Measurements from ENCODE around the gene CCT7. TPM values are rescaled to one million over a fixed set of nuclear protein-coding genes. Genes with fewer than 3 reads are reported as not detected.

The CCT7 gene
- total RNA-seq, 1 donor from 2014 or later, result 359 TPM

DNA sequence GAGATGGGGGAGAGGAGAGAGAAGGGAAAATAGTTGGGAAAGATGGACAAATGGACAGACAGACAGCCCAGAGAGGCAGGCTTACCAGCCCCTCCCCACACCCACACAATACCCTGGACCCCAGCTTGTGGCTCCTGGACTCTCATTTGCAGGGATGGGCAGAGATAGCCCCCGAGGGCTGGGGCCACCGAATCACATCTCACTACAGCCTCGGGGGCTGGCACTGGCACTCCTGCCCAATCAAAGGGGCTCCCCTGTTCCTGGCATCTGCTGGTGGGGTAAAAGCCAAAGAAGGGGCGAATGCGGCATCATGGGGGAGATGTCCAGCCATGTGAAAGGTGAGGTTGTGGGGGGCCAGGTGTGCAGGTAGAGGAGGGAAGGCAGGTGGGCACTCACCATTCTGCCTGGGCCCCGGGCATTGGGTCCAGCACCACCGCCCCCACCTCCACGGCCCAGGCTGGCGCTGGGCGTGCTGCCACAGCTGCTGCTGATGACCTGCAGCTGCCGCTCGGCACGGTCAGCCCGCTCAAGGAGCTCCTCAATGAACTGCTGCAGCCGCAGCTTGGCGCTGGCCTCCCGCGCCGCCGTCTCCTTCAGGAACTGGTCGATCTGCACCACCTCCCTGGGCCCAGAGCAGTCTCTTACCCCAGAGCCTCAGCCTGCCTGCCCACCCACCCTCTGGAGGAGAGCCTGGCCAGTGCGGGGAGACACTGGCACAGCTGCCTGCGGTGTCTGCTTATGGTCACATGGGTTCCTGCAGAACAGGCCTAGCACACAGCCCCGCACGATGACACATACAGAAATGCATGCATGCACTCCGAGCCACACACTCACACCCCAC is 32.2 kb downstream of the CCT7 start:
- no peak for FAIRE-seq
- H3K4me1 Mint-ChIP-seq (ENCODE audit: low read depth, unreplicated experiment), result peaks cover 14% of the 10 kb centered on the region
- no peak overlapping the region for H3K27ac ChIP-seq (ENCODE audit: low read depth, low read length)
- no peak overlapping the region for H2AFZ ChIP-seq (ENCODE audit: low read depth, low read length)
- H3K9me3 Mint-ChIP-seq (ENCODE audit: unreplicated experiment), result peaks cover 4% of the 10 kb centered on the region
- peaks cover 35% of the 10 kb centered on the region for H3K27me3 Mint-ChIP-seq (ENCODE audit: low read depth, unreplicated experiment)
- no peaks in the 10 kb centered on the region for H3K79me2 ChIP-seq (ENCODE audit: insufficient read depth, low read length)
- H3K27me3 ChIP-seq (ENCODE audit: insufficient read depth, low read length), result peaks cover 34% of the 10 kb centered on the region
- H3K4me1 ChIP-seq (ENCODE audit: insufficient read depth, low read length), result peaks cover 5% of the 10 kb centered on the region
- TF ChIP-seq EZH2 (IDR thresholded peaks at IDR 0.05; ENCODE audit: insufficient read depth, low read length), result no peak
- TF ChIP-seq, protein P1, sequence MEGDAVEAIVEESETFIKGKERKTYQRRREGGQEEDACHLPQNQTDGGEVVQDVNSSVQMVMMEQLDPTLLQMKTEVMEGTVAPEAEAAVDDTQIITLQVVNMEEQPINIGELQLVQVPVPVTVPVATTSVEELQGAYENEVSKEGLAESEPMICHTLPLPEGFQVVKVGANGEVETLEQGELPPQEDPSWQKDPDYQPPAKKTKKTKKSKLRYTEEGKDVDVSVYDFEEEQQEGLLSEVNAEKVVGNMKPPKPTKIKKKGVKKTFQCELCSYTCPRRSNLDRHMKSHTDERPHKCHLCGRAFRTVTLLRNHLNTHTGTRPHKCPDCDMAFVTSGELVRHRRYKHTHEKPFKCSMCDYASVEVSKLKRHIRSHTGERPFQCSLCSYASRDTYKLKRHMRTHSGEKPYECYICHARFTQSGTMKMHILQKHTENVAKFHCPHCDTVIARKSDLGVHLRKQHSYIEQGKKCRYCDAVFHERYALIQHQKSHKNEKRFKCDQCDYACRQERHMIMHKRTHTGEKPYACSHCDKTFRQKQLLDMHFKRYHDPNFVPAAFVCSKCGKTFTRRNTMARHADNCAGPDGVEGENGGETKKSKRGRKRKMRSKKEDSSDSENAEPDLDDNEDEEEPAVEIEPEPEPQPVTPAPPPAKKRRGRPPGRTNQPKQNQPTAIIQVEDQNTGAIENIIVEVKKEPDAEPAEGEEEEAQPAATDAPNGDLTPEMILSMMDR (IDR thresholded peaks at IDR 0.05; ENCODE audit: insufficient read depth, low read depth, low read length), result no peak
- no peak overlapping the region for H3K4me3 ChIP-seq (ENCODE audit: insufficient read depth, low read depth, low read length)
- DNase-seq (ENCODE audit: low read depth), result peak; percentile 31
- H3K27ac Mint-ChIP-seq (ENCODE audit: unreplicated experiment), result no peak overlapping the region
- no peak overlapping the region for H3K4me3 Mint-ChIP-seq (ENCODE audit: unreplicated experiment)
- H3K36me3 ChIP-seq (ENCODE audit: insufficient read depth, low read length), result no peaks in the 10 kb centered on the region
- peaks cover 31% of the 10 kb centered on the region for H4K20me1 ChIP-seq (ENCODE audit: insufficient read depth, low read length)
- no peak overlapping the region for H3K9ac ChIP-seq (ENCODE audit: low read length)
- H3K9me3 ChIP-seq (ENCODE audit: insufficient read depth, low read depth, low read length), result no peaks in the 10 kb centered on the region
- peaks cover 16% of the 10 kb centered on the region for H3K36me3 Mint-ChIP-seq (ENCODE audit: low read depth, unreplicated experiment)
- no peak overlapping the region for H3K4me2 ChIP-seq (ENCODE audit: low read length)

DNA sequence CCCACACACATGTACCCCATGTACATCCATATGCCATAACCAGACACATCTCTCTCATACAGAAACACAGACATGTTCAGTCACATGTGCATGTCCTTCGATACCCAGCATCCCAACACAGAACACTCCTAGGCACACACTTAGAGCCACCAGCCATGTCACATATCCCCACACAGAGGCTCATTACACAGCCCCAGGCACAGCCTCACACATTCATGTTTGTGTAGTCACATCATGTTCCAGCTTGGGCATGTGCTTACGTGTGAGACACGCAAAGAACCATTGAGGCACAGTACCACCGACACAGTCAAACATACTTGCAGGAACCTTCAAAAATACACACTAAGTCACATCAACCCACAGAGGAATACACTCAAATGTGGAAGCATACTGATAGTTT is 32.9 kb downstream of the CCT7 start:
- FAIRE-seq (no peak), DNase-seq (ENCODE audit: low read depth) (no peak)
- Histone ChIP-seq H3K4me1 (ENCODE audit: insufficient read depth, low read length) (peaks cover 5% of the 10 kb centered on the region), H3K9ac (ENCODE audit: low read length) (no peak overlapping the region), H3K4me3 (ENCODE audit: insufficient read depth, low read depth, low read length) (no peak overlapping the region), H3K9me3 (ENCODE audit: insufficient read depth, low read depth, low read length) (no peaks in the 10 kb centered on the region), H3K4me2 (ENCODE audit: low read length) (no peak overlapping the region), H2AFZ (ENCODE audit: low read depth, low read length) (no peak overlapping the region), H4K20me1 (ENCODE audit: insufficient read depth, low read length) (peaks cover 33% of the 10 kb centered on the region), H3K27me3 (ENCODE audit: insufficient read depth, low read length) (peaks cover 34% of the 10 kb centered on the region), H3K79me2 (ENCODE audit: insufficient read depth, low read length) (no peaks in the 10 kb centered on the region), H3K36me3 (ENCODE audit: insufficient read depth, low read length) (no peaks in the 10 kb centered on the region), H3K27ac (ENCODE audit: low read depth, low read length) (no peak overlapping the region)
- Mint-ChIP-seq H3K4me1 (ENCODE audit: low read depth, unreplicated experiment) (peaks cover 14% of the 10 kb centered on the region), H3K27ac (ENCODE audit: unreplicated experiment) (no peak overlapping the region), H3K27me3 (ENCODE audit: low read depth, unreplicated experiment) (peaks cover 39% of the 10 kb centered on the region), H3K36me3 (ENCODE audit: low read depth, unreplicated experiment) (peaks cover 16% of the 10 kb centered on the region), H3K9me3 (ENCODE audit: unreplicated experiment) (peaks cover 4% of the 10 kb centered on the region), H3K4me3 (ENCODE audit: unreplicated experiment) (no peak overlapping the region)
- TF ChIP-seq, protein P1 (IDR thresholded peaks at IDR 0.05; ENCODE audit: insufficient read depth, low read depth, low read length), result no peak
- TF ChIP-seq EZH2 (IDR thresholded peaks at IDR 0.05; ENCODE audit: insufficient read depth, low read length), result no peak

DNA sequence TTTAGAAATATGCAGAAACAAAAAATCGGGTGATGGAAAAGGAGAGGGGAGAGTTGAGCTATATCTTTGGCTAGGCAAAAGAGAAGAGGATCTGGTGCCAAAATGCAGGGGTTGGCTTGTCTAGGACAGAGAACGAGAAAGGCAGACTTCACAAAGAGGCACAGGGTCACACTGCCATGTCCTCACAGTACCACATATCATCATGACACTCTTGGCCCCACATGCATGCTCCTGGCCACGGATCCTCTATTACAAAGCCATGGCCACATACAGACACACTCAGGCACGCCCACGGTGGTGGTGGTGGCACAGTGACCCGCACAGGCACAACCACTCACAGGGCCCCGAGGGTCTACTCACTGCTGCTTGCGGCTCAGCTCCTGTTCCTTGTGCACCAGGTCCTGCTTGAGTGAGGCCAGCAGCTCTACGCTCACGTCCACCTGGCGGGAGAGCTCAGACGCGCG is 34.3 kb downstream of the CCT7 start:
- Histone ChIP-seq H3K4me2 (ENCODE audit: low read length) (peak overlapping the region; percentile 74), H3K4me1 (ENCODE audit: insufficient read depth, low read length) (peaks cover 5% of the 10 kb centered on the region), H4K20me1 (ENCODE audit: insufficient read depth, low read length) (peaks cover 38% of the 10 kb centered on the region), H3K36me3 (ENCODE audit: insufficient read depth, low read length) (no peaks in the 10 kb centered on the region), H3K4me3 (ENCODE audit: insufficient read depth, low read depth, low read length) (no peak overlapping the region), H3K9me3 (ENCODE audit: insufficient read depth, low read depth, low read length) (no peaks in the 10 kb centered on the region), H3K27ac (ENCODE audit: low read depth, low read length) (no peak overlapping the region), H2AFZ (ENCODE audit: low read depth, low read length) (peak overlapping the region; percentile 52), H3K9ac (ENCODE audit: low read length) (no peak overlapping the region), H3K79me2 (ENCODE audit: insufficient read depth, low read length) (no peaks in the 10 kb centered on the region), H3K27me3 (ENCODE audit: insufficient read depth, low read length) (peaks cover 34% of the 10 kb centered on the region)
- Mint-ChIP-seq H3K27me3 (ENCODE audit: low read depth, unreplicated experiment) (peaks cover 39% of the 10 kb centered on the region), H3K36me3 (ENCODE audit: low read depth, unreplicated experiment) (peaks cover 16% of the 10 kb centered on the region), H3K27ac (ENCODE audit: unreplicated experiment) (no peak overlapping the region), H3K4me3 (ENCODE audit: unreplicated experiment) (peak overlapping the region; percentile 43), H3K4me1 (ENCODE audit: low read depth, unreplicated experiment) (peaks cover 14% of the 10 kb centered on the region), H3K9me3 (ENCODE audit: unreplicated experiment) (peaks cover 4% of the 10 kb centered on the region)
- no peak for TF ChIP-seq EZH2 (IDR thresholded peaks at IDR 0.05; ENCODE audit: insufficient read depth, low read length)
- TF ChIP-seq, protein P1 (IDR thresholded peaks at IDR 0.05; ENCODE audit: insufficient read depth, low read depth, low read length), result no peak
- FAIRE-seq, result no peak
- no peak for DNase-seq (ENCODE audit: low read depth)

Measured in astrocyte (in vitro differentiated cells and primary cell).